ENCODE results near the gene GDI1. TPM values are rescaled to one million over a fixed set of nuclear protein-coding genes. Genes with fewer than 3 reads are reported as not detected.

GDI1 gene
- total RNA-seq, 1 donor from 2014 or later: 118 TPM

DNA sequence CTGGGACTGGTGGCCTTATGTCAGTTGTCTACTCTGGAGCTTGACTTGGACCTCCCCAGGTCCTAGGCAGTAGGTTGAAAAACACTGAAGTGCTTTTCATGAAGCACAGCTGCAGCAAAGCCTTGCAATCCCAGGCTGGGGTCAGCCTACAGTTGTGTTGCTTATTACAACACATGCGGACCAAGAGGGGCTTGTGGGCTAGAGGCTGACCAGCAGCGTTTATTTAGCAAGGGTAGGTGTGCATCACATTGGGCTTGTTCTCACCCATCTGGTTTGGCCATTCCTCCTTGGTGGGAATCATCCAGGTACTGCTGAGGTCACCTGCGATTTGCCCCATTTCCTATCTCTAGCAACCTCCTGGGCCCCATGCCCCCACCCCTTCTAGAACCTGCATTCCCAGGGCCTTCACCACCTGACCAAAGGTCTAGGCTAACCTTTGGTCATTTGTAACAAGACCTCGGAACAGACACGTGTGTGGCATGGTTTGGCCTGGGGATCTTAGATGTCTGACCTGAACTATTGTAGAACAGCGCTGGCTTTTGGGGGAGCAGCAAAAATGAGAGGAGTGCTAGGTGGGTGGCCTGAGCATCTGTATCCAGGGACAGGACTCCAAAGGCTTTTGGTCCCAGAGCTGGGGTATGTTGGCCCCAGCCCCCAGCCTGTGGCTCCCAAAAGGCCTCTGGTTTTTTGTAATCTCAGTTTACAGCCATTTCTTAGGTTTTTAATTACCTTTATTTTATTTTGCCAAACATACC is 35.7 kb upstream of the GDI1 start:
- DNase-seq: no peak
- H3K4me1 Mint-ChIP-seq: peaks cover 11% of the 10 kb centered on the region
- peak overlapping the region; percentile 92 for H3K4me3 Mint-ChIP-seq
- no peaks in the 10 kb centered on the region for H3K9me3 Mint-ChIP-seq
- H3K27ac Mint-ChIP-seq: peak overlapping the region; percentile 74
- intact Hi-C loops (cut with micrococcal nuclease): no loop called here
- H3K36me3 Mint-ChIP-seq (ENCODE audit: low read depth): peaks cover 38% of the 10 kb centered on the region
- H3K27me3 Mint-ChIP-seq: no peaks in the 10 kb centered on the region

DNA sequence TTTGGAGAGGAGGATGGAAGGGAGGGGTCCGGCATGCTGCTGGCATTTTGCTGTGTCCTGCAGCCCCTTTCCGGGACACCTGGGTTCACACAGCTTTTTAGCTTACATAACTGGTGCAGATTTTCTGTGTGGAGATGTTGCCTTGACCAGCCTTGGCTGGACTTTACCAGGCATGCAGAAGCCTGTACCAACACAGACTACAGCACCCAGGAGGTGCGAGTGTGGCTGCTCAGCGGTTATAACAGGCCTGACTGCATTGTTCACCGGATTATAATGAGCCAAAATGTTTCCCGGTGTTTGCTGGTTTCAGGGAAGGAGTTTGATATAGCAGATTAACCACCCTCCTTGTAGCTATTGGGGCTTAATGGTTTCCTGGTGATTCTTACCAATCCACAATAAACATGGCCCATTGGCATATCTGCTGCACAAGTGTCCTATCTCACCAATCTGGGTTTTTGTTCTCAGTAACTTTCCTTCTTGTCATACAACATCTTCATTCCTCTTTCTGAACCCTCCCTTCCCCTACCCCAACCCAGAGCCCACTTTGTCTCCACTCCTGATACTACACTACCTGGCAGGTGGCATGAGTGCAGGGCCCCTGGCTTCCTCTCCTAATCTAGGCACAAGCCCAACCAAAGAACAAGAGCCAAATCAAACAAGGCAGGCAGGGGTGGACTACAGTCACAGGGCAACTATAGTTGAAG is 34.9 kb upstream of the GDI1 start:
- H3K27ac Mint-ChIP-seq: no peak overlapping the region
- no peak overlapping the region for H3K4me3 Mint-ChIP-seq
- peaks cover 11% of the 10 kb centered on the region for H3K4me1 Mint-ChIP-seq
- H3K36me3 Mint-ChIP-seq (ENCODE audit: low read depth): peaks cover 38% of the 10 kb centered on the region
- no peaks in the 10 kb centered on the region for H3K9me3 Mint-ChIP-seq
- DNase-seq: no peak
- no peaks in the 10 kb centered on the region for H3K27me3 Mint-ChIP-seq
- intact Hi-C loops (cut with micrococcal nuclease): no loop called here

DNA sequence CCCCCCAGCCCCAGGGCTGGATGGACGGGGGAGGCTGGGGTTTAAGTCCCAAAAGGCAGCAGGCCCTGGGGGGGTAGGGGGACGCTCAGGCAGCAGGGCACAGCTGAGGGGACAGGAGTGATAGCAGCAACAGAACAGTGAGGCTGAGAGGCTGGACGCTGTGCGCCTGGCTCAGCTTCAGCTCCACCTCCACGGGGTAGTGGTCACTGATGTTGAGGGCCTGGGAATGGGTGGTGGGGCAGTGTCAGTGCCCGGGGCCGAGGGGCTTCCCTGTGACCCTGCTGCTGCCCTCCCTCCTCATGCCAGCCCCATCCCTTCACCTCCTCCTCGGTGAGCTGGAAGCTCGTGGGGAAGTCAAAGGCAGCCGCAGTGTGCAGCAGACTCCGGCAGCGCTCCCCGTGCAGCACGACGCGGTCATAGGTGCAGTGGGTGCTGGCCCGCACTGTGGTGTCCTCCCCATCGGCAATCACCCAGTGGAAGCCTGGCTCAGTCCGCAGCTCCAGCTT is 34.3 kb upstream of the GDI1 start:
- Mint-ChIP-seq H3K27me3 (no peaks in the 10 kb centered on the region), H3K4me3 (no peak overlapping the region), H3K36me3 (ENCODE audit: low read depth) (peaks cover 38% of the 10 kb centered on the region), H3K27ac (no peak overlapping the region), H3K9me3 (no peaks in the 10 kb centered on the region), H3K4me1 (peaks cover 11% of the 10 kb centered on the region)
- intact Hi-C loops (cut with micrococcal nuclease): no loop called here
- no peak for DNase-seq

DNA sequence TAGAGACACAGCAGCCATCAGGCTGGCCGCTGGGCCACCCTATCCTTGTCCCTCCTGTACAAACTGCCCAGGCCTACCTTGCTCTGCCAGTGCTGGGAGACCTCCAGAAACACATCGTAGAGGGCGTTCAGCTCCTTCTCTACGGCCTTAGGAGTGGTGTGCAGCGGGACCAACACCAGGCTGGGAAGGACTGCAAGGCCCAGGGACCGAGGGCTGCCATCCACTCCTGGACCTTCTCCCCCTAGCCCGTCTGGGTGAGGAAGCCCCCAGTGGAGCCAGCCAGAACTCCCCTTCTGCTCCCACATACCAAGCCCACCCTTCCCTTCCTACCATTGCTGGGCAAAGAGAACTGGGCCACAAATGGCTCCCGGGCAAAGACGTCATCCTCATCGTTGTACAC is 33.8 kb upstream of the GDI1 start:
- H3K4me3 Mint-ChIP-seq: no peak overlapping the region
- no peaks in the 10 kb centered on the region for H3K9me3 Mint-ChIP-seq
- H3K4me1 Mint-ChIP-seq: peaks cover 10% of the 10 kb centered on the region
- H3K36me3 Mint-ChIP-seq (ENCODE audit: low read depth): peaks cover 35% of the 10 kb centered on the region
- H3K27ac Mint-ChIP-seq: no peak overlapping the region
- intact Hi-C loops (cut with micrococcal nuclease): no loop called here
- H3K27me3 Mint-ChIP-seq: no peaks in the 10 kb centered on the region
- no peak for DNase-seq

DNA sequence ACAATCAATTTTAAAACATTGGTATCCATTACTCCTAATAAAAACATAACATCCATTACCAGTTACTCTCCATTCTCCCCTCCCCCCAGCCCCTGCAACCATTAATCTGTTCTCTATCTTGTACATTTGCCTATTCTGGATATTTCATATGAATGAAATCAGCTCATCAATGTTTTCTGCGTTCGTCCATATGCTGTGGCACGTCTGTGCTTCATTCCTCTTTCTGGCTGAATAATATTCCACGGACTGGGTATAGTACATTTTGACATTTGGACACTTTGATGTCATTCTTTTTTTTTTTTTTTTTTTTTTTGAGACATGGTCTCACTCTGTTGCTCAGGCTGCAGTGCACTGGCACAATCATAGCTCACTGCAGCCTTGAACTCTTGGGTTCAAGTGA is 33.1 kb upstream of the GDI1 start:
- intact Hi-C loops (cut with micrococcal nuclease): no loop called here
- peaks cover 10% of the 10 kb centered on the region for H3K4me1 Mint-ChIP-seq
- no peak for DNase-seq
- H3K9me3 Mint-ChIP-seq: no peaks in the 10 kb centered on the region
- peak overlapping the region; percentile 15 for H3K27ac Mint-ChIP-seq
- no peaks in the 10 kb centered on the region for H3K27me3 Mint-ChIP-seq
- peaks cover 28% of the 10 kb centered on the region for H3K36me3 Mint-ChIP-seq (ENCODE audit: low read depth)
- no peak overlapping the region for H3K4me3 Mint-ChIP-seq

DNA sequence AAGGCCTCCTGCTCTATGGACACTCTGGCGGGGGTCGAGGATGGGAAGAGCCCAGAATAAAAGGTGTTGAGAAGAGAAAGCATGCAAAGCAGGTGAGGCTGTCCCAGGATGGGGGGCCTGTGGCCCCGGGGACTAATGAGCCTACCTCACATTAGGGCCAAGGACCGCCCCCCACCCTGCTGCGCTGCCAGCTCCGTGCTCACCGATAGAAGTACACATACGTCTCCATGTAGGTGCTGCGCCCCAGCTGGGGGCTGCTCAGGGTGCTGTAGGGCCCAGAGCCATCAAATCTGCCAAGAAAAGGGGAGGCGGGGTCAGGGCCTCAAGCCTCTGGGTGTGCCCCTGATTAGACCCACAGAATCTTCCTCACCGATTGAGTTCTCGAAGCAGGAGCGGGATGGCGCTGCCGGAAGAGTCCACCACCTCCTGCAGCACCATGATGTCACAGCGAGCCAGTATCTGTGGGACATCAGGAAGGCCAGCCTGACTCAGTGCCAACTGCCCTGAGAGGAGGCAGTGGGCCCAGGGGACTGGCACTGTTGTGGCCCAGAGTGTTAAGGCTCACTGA is 32.2 kb upstream of the GDI1 start:
- Mint-ChIP-seq H3K9me3 (no peaks in the 10 kb centered on the region), H3K4me3 (no peak overlapping the region), H3K4me1 (peaks cover 9% of the 10 kb centered on the region), H3K27me3 (no peaks in the 10 kb centered on the region), H3K27ac (no peak overlapping the region), H3K36me3 (ENCODE audit: low read depth) (peaks cover 20% of the 10 kb centered on the region)
- DNase-seq: no peak
- intact Hi-C loops (cut with micrococcal nuclease): no loop called here

DNA sequence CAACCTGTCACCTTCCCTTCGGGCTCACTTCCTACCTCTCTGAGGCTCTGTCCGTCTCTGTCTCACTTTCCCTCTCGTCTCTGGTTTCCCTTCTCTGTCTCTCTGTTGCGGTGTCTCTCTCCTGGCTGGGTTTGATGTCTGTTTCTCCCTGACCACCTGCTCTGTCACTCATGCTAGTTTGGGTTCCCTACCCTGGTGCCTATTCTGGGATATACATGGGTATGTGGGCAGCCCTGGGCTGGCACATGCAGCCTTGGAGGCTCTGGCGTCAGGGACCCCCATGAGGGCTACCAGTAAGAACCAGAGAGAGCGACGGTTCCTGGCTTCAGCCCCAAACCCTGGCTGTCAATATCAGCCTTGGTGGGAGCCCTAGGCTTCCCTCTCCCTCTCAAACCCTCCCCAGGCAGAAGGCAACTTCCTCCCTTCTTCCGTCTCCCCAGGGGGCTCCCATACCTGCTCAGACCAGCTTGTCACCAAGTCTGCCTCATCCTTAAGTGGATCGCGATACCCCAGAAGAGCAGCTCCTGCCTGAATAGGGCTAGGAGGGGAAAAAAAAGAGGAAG is 28.2 kb upstream of the GDI1 start:
- DNase-seq: no peak
- Mint-ChIP-seq H3K9me3 (no peaks in the 10 kb centered on the region), H3K36me3 (ENCODE audit: low read depth) (peaks cover 6% of the 10 kb centered on the region), H3K4me1 (peaks cover 11% of the 10 kb centered on the region), H3K27ac (peak overlapping the region; percentile 41), H3K27me3 (no peaks in the 10 kb centered on the region), H3K4me3 (peak overlapping the region; percentile 77)
- intact Hi-C loops (cut with micrococcal nuclease): no loop called here

DNA sequence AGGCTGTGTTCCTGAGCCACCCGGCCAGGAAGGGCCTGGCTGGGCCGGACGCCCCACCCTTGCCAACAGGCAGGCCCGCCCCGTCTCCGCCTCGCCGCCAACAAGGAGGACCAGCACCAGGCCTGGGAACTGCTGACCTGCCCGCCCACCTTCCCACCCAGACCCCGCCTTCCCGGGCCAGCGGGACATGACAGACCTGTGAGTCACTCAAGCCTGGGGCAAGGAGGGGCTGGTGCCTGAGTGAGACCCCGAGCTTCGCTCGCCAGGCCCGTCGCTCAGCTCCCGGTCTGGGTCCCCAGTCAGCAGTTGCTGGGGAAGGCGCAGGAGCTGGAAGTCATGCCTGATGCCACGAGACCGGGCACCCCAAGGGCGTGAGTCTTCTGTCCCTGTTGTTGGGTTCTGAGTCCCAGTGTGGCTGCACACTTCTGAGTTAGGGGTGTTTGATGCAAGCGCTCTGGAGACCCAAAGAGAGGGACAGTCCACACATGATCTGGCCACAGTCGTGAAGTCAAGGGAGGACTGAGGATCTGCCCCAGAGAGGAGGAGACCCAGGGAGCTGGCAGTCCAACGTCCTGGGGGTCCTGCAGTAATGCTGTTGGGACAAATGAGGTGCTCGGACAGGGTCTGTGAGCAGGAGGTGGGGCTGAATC is 27.6 kb upstream of the GDI1 start, which contains the start of gene DNASE1L1:
Gene DNASE1L1 (minus strand): TSS at position 33 of the 650 bp plus-strand sequence. CDS start 3,686 bp downstream, outside the sequence.
- no peaks in the 10 kb centered on the region for H3K9me3 Mint-ChIP-seq
- peak; percentile 69 for DNase-seq
- intact Hi-C loops (cut with micrococcal nuclease): no loop called here
- H3K4me3 Mint-ChIP-seq: peak within 1 kb of the TSS; percentile 77
- H3K4me1 Mint-ChIP-seq: peaks cover 11% of the 10 kb centered on the region
- H3K36me3 Mint-ChIP-seq (ENCODE audit: low read depth): peaks cover 6% of the 10 kb centered on the region
- peak within 1 kb of the TSS; percentile 66 for H3K27ac Mint-ChIP-seq
- H3K27me3 Mint-ChIP-seq: no peaks in the 10 kb centered on the region

DNA sequence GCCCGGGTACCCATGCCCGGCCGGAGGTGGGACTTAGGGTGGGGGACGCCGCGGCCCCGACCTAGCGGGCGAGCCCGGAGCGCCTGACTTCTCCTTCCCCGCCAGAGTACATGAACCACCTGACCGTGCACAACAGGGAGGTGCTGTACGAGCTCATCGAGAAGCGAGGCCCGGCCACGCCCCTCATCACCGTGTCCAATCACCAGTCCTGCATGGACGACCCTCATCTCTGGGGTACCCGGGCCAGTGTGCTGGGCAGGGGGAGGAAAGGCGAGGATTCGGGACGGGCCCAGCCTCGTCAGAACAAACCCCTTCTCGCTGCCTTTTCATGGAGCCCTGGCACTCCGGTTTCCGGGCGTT is 25.0 kb upstream of the GDI1 start:
- no peaks in the 10 kb centered on the region for H3K27me3 Mint-ChIP-seq
- no peaks in the 10 kb centered on the region for H3K9me3 Mint-ChIP-seq
- intact Hi-C loops (cut with micrococcal nuclease): loop anchor here (1.0 kb wide), 1 partner anchor 16 kb away; the partner anchor contains the start of gene ATP6AP1
- H3K4me3 Mint-ChIP-seq: peak overlapping the region; percentile 84
- peaks cover 11% of the 10 kb centered on the region for H3K4me1 Mint-ChIP-seq
- peak; percentile 85 for DNase-seq
- peaks cover 12% of the 10 kb centered on the region for H3K36me3 Mint-ChIP-seq (ENCODE audit: low read depth)
- H3K27ac Mint-ChIP-seq: peak overlapping the region; percentile 82

DNA sequence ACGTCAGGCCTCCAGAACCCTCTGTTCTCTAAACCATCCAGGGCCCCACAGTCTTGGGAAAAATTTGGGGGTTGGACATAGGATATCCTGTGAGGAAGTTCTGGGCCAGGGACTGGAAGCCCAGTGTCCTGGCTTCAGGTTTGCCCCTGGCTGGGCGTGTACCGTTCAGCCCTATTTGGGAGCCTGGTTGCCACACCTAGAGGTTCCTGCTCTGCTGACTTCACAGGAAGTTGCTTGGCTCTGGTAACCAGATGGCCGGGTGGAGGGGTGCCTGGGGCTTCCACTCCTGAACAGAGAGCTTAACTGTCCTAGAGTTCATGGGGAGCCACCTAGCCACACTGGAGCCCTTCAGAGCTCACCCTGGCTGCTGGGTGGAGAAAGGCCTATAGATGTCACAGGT is 24.5 kb upstream of the GDI1 start:
- intact Hi-C loops (cut with micrococcal nuclease): loop anchor here (1.0 kb wide), 1 partner anchor 16 kb away; the partner anchor contains the start of gene ATP6AP1
- H3K4me3 Mint-ChIP-seq: peak overlapping the region; percentile 84
- H3K36me3 Mint-ChIP-seq (ENCODE audit: low read depth): peaks cover 12% of the 10 kb centered on the region
- H3K27me3 Mint-ChIP-seq: no peaks in the 10 kb centered on the region
- peak; percentile 80 for DNase-seq
- peak overlapping the region; percentile 82 for H3K27ac Mint-ChIP-seq
- peaks cover 11% of the 10 kb centered on the region for H3K4me1 Mint-ChIP-seq
- H3K9me3 Mint-ChIP-seq: no peaks in the 10 kb centered on the region

DNA sequence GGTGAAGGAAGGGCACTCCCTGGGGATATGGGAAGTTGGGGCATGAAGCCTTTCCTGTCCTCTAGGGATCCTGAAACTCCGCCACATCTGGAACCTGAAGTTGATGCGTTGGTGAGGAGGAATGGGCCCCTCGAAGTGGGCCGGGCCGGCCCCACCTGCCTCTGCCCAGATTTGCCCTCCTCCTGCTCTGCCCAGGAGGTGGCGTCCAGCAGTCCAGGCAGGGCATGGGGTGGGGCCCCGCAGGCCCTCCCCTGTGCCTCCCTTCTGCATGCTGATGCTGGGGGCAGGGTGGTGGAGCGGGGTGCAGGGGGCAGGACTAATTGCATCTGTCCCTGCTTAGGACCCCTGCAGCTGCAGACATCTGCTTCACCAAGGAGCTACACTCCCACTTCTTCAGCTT is 23.8 kb upstream of the GDI1 start:
- H3K36me3 Mint-ChIP-seq (ENCODE audit: low read depth): peaks cover 12% of the 10 kb centered on the region
- peak overlapping the region; percentile 84 for H3K4me3 Mint-ChIP-seq
- DNase-seq: no peak
- H3K9me3 Mint-ChIP-seq: no peaks in the 10 kb centered on the region
- intact Hi-C loops (cut with micrococcal nuclease): no loop called here
- peaks cover 11% of the 10 kb centered on the region for H3K4me1 Mint-ChIP-seq
- H3K27me3 Mint-ChIP-seq: no peaks in the 10 kb centered on the region
- no peak overlapping the region for H3K27ac Mint-ChIP-seq

DNA sequence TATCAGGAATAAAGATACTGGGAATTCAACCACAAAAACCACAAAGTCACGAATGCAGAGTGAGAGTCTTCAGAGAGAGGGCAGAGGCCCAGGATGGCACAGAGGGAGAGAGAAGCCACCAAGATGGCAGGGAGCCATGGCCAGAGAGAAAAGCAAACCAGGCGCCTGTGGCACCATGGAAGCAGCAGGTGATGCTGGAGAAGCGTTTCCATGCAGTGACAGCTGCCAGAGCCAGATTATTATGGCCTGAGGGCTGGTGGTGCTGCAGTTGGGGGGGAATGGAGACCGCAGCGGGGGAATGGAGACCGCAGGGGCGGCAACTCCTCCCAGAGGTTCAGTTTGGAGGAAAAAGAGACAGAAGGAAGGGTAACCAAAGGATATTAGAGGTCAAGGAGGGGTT is 19.8 kb upstream of the GDI1 start:
- peaks cover 5% of the 10 kb centered on the region for H3K4me1 Mint-ChIP-seq
- no peak for DNase-seq
- intact Hi-C loops (cut with micrococcal nuclease): no loop called here
- H3K9me3 Mint-ChIP-seq: no peaks in the 10 kb centered on the region
- no peak overlapping the region for H3K4me3 Mint-ChIP-seq
- peaks cover 15% of the 10 kb centered on the region for H3K36me3 Mint-ChIP-seq (ENCODE audit: low read depth)
- H3K27me3 Mint-ChIP-seq: no peaks in the 10 kb centered on the region
- H3K27ac Mint-ChIP-seq: no peak overlapping the region

DNA sequence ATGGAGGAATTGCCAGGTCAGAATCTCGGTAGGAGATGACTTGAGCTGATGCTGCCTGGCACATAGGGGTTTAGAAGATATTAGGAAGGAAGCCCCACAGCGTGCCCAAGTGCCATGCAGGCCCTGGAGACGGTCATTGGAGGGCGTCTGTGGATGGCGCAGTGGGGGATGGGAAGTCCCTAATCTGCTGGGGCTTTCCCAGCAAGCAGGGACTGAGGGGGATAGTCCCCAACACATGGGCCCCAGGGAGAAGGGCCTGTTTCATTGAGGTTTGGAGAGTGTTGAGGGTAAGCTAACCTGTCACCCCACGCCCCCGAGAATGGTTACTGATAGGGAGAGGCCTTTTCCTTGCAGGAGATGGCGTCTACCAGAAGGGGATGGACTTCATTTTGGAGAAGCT is 17.8 kb upstream of the GDI1 start:
- no peak for DNase-seq
- no peak overlapping the region for H3K4me3 Mint-ChIP-seq
- intact Hi-C loops (cut with micrococcal nuclease): no loop called here
- peaks cover 2% of the 10 kb centered on the region for H3K4me1 Mint-ChIP-seq
- no peaks in the 10 kb centered on the region for H3K9me3 Mint-ChIP-seq
- H3K36me3 Mint-ChIP-seq (ENCODE audit: low read depth): peaks cover 13% of the 10 kb centered on the region
- no peaks in the 10 kb centered on the region for H3K27me3 Mint-ChIP-seq
- H3K27ac Mint-ChIP-seq: no peak overlapping the region

All from activated CD4-positive, alpha-beta T cell treated with anti-CD3 and anti-CD28 coated beads, Interleukin-2, amount 10 ng/mL, durations not matched to agents 24 days and 14 days (primary cell).